SK-N-SH (cell line): Measurements from ENCODE around the gene KAT6B. TPM values are rescaled to one million over a fixed set of nuclear protein-coding genes. Genes with fewer than 3 reads are reported as not detected.

Source experiments
- CTCF ChIA-PET: fragments of 300-600, 350-600 bp; formaldehyde crosslinking; extraction: SDS; loops from one replicate; lab custom pipeline; 2021; lab: Yijun Ruan, JAX
- POLR2A ChIA-PET: fragments of 350-600 bp; sonication (Branson Sonifier 250); formaldehyde crosslinking; extraction: SDS; loops from one replicate; lab custom pipeline; 2020; ENCODE audit warnings: antibody characterized with exemption, inconsistent platforms; lab: Yijun Ruan, JAX
- DNase-seq: peaks from one replicate; pipeline ENCODE4 v3.0.0; 2012
- H2AFZ ChIP-seq: fragments of 200-600 bp; sonication (generic); 2 replicates; pipeline ENCODE4 v1.8.1; 2016; ENCODE audit warnings: antibody characterized with exemption, mild to moderate bottlenecking, low read depth
- H3F3A ChIP-seq: fragments of 200-600 bp; sonication (generic); replicated peaks from 2 replicates; pipeline ENCODE3; 2016; ENCODE audit warnings: antibody characterized with exemption, mild to moderate bottlenecking; ENCODE audit not compliant: insufficient read depth
- H3K27ac ChIP-seq, 2 experiments: fragments of 200-500 bp in 1 of 2; fragments of 200-600 bp in 1 of 2; sonication (Bioruptor generic) in 1 of 2; sonication (generic), shearing (Covaris generic) in 1 of 2; 2 replicates each; pipeline versions ENCODE4 v1.5.1 to v1.6.1; 2014 to 2016; ENCODE audit warnings: low read depth in 2 of 2, inconsistent platforms in 1 of 2, low read length in 1 of 2, mild to moderate bottlenecking in 1 of 2, mixed read lengths in 1 of 2
- H3K27me3 ChIP-seq: fragments of 200-600 bp; sonication (generic), shearing (Covaris generic); 2 replicates; pipeline ENCODE4 v1.6.1; 2016; ENCODE audit warnings: mixed run types; ENCODE audit not compliant: insufficient read depth
- H3K36me3 ChIP-seq, 2 experiments: fragments of 200-500 bp in 1 of 2; fragments of 200-600 bp in 1 of 2; sonication (Bioruptor generic) in 1 of 2; sonication (generic) in 1 of 2; replicated peaks in 1 of 2; 2 replicates each; pipeline versions ENCODE3 to v1.5.1; 2014 to 2016; ENCODE audit warnings: low read length in 1 of 2, mild to moderate bottlenecking in 1 of 2; ENCODE audit not compliant: insufficient read depth in 2 of 2, control insufficient read depth in 1 of 2
- H3K4me1 ChIP-seq, 2 experiments: fragments of 200-500 bp in 1 of 2; fragments of 200-600 bp in 1 of 2; sonication (Bioruptor generic) in 1 of 2; sonication (generic), shearing (Covaris generic) in 1 of 2; 2 replicates each; pipeline versions ENCODE4 v1.5.1 to v1.6.1; 2014 to 2016; ENCODE audit warnings: low read depth in 1 of 2, low read length in 1 of 2, mixed run types in 1 of 2; ENCODE audit not compliant: insufficient read depth in 2 of 2, control insufficient read depth in 1 of 2
- H3K4me2 ChIP-seq: fragments of 200-600 bp; sonication (generic), shearing (Covaris generic); 2 replicates; pipeline ENCODE4 v1.6.1; 2017; ENCODE audit warnings: mixed run types
- H3K4me3 ChIP-seq, 2 experiments: fragments of 200-500 bp in 1 of 2; fragments of 200-600 bp in 1 of 2; sonication (Bioruptor generic) in 1 of 2; sonication (generic), shearing (Covaris generic) in 1 of 2; 2 replicates each; pipeline versions ENCODE4 v1.5.1 to v1.8.1; 2014 to 2016; ENCODE audit warnings: low read depth in 2 of 2, inconsistent platforms in 1 of 2, low read length in 1 of 2, mild to moderate bottlenecking in 1 of 2, mixed read lengths in 1 of 2, moderate library complexity in 1 of 2
- H3K79me2 ChIP-seq: fragments of 200-600 bp; sonication (generic); 2 replicates; pipeline ENCODE4 v1.8.1; 2017; ENCODE audit warnings: mild to moderate bottlenecking; ENCODE audit not compliant: insufficient read depth
- H3K9ac ChIP-seq: fragments of 200-600 bp; sonication (generic); 2 replicates; pipeline ENCODE4 v1.6.1; 2017; ENCODE audit warnings: mixed run types
- H3K9me2 ChIP-seq: fragments of 200-600 bp; sonication (generic); 2 replicates; pipeline ENCODE4 v1.6.1; 2017; ENCODE audit warnings: mixed run types
- H3K9me3 ChIP-seq: fragments of 200-600 bp; sonication (generic); 2 replicates; pipeline ENCODE4 v1.6.1; 2017; ENCODE audit warnings: mixed run types, mild to moderate bottlenecking, moderate library complexity
- H4K20me1 ChIP-seq: fragments of 200-600 bp; sonication (generic); 2 replicates; pipeline ENCODE4 v1.6.1; 2017; ENCODE audit warnings: mild to moderate bottlenecking, mixed run types; ENCODE audit not compliant: insufficient read depth
- CTCF ChIP-seq: fragments of 200-600 bp; sonication (generic); IDR thresholded peaks from 2 replicates; pipeline ENCODE4 v1.6.1; 2017; ENCODE audit warnings: antibody characterized with exemption, mild to moderate bottlenecking, moderate library complexity
- ELF1 ChIP-seq: IDR thresholded peaks from 2 replicates; pipeline ENCODE4 v1.4.0; 2012
- MAX ChIP-seq: IDR thresholded peaks from 2 replicates; pipeline ENCODE4 v1.4.0; 2012; ENCODE audit warnings: low read depth
- MXI1 ChIP-seq: IDR thresholded peaks from 2 replicates; pipeline ENCODE4 v1.6.1; 2012; ENCODE audit warnings: mild to moderate bottlenecking, low read depth, low read length, improper control_type of control experiment
- NRF1 ChIP-seq: IDR thresholded peaks from 2 replicates; pipeline ENCODE4 v1.6.1; 2012; ENCODE audit warnings: low read depth, mild to moderate bottlenecking, low read length
- POLR2AphosphoS5 ChIP-seq: IDR thresholded peaks from 2 replicates; pipeline ENCODE4 v1.6.1; 2012; ENCODE audit warnings: low read depth, low read length
- RAD21 ChIP-seq: IDR thresholded peaks from 2 replicates; pipeline ENCODE4 v1.6.1; 2012; ENCODE audit warnings: mild to moderate bottlenecking, low read length
- RCOR1 ChIP-seq: fragments of 150-350 bp; IDR thresholded peaks from 2 replicates; pipeline ENCODE4 v1.6.1; 2017; ENCODE audit warnings: antibody characterized with exemption, low read length
- SIN3A ChIP-seq: IDR thresholded peaks from 2 replicates; pipeline ENCODE4 v1.6.1; 2012; ENCODE audit warnings: low read depth, mild to moderate bottlenecking, low read length, moderate library complexity, borderline replicate concordance
- SMC3 ChIP-seq: IDR thresholded peaks from 2 replicates; pipeline ENCODE4 v1.6.1; 2012; ENCODE audit warnings: low read depth, low read length, improper control_type of control experiment
- TAF1 ChIP-seq: IDR thresholded peaks from 2 replicates; pipeline ENCODE4 v1.6.1; 2012; ENCODE audit warnings: low read depth, mild to moderate bottlenecking, low read length, moderate library complexity, borderline replicate concordance
- TCF12 ChIP-seq: IDR thresholded peaks from 2 replicates; pipeline ENCODE4 v1.4.0; 2012
- ZBTB33 ChIP-seq: IDR thresholded peaks from 2 replicates; pipeline ENCODE4 v1.4.0; 2012; ENCODE audit warnings: low read depth, borderline replicate concordance
- WGBS: methylation state at CpG from one replicate; pipeline ENCODE4 v1.1.6; 2017; ENCODE audit warnings: low lambda C conversion rate; 5-methylcytosine and 5-hydroxymethylcytosine counted together
- polyA plus RNA-seq, 3 experiments: library from polyadenylated mRNA; depleted of rRNA; stranded (reverse); fragments of >200 nt; gene quantifications; 2 replicates each; pipeline ENCODE4 v1.2.3, GENCODE V29; 2012

Gene KAT6B
- polyA plus RNA-seq, 1 of the 3 experiments (the other 2 are of a cell fraction), result 4.3 TPM

- Histone ChIP-seq H3K9ac (peak overlapping the region; percentile 83), H3K36me3 (peaks cover 0 to 5% of the 10 kb centered on the region in 2 experiments)
- POLR2A ChIA-PET, result interaction anchor here (0.6 to 2.3 kb wide), 5 partner anchors 17 to 407 kb away, joined by 3 to 10 read pairs (median 4); no protein-coding TSS in a partner anchor
Observed at GRCh38 chr10:74824900-74825370, 1.5 kb upstream of the KAT6B start.

GRCh38 chr10:74825371-74826141, 844 bp upstream of the KAT6B start:
- POLR2A ChIA-PET, result interaction anchor here (0.6 to 2.3 kb wide), 8 partner anchors 30 to 408 kb away, joined by 3 to 10 read pairs (median 4); no protein-coding TSS in a partner anchor

More at GRCh38 chr10:74824900-74825370, 1.5 kb upstream of the KAT6B start:
- Histone ChIP-seq H3K9me3 (no peaks in the 10 kb centered on the region), H3F3A (peaks cover 27% of the 10 kb centered on the region), H3K9me2 (no peaks in the 10 kb centered on the region), H3K27ac (peak overlapping the region; percentile 63 to 97), H3K4me1 (peaks cover 31 to 33% of the 10 kb centered on the region in 2 experiments), H3K79me2 (peaks cover 30% of the 10 kb centered on the region), H4K20me1 (peaks cover 12% of the 10 kb centered on the region), H2AFZ (peak overlapping the region; percentile 94), H3K4me2 (peak overlapping the region; percentile 93), H3K27me3 (no peaks in the 10 kb centered on the region), H3K4me3 (peak overlapping the region; percentile 86 to 95)
- TF ChIP-seq SIN3A (peak; percentile 1; the same call in 1 of the 2 replicates), SMC3 (0 out of 2 replicates have a peak, but pooled peaks have one; percentile 9), POLR2AphosphoS5 (no peak; the same call in 1 of the 2 replicates), TAF1 (peak; percentile 11; the same call in 1 of the 2 replicates)
- WGBS, result 3% methylated on average over 6 of the region's 43 CpGs
- peak; percentile 66 for DNase-seq
- CTCF ChIA-PET, result interaction anchor here (0.6 to 1.2 kb wide), 2 partner anchors 218 to 236 kb away, joined by 3 to 4 read pairs; no protein-coding TSS in a partner anchor

More at GRCh38 chr10:74825371-74826141, 844 bp upstream of the KAT6B start:
- H3F3A ChIP-seq, result peaks cover 27% of the 10 kb centered on the region
- H3K9me3 ChIP-seq, result no peaks in the 10 kb centered on the region
- peak overlapping the region; percentile 73 to 97 for H3K27ac ChIP-seq
- peaks cover 0 to 5% of the 10 kb centered on the region in 2 experiments for H3K36me3 ChIP-seq
- 3% methylated on average over 41 of the region's 89 CpGs for WGBS
- DNase-seq, result peak; percentile 88
- H3K79me2 ChIP-seq, result peaks cover 35% of the 10 kb centered on the region
- peaks cover 31 to 33% of the 10 kb centered on the region in 2 experiments for H3K4me1 ChIP-seq
- CTCF ChIA-PET, result interaction anchor here (0.6 to 1.6 kb wide), 5 partner anchors 194 to 581 kb away, joined by 3 to 5 read pairs (median 3); no protein-coding TSS in a partner anchor
- H4K20me1 ChIP-seq, result peaks cover 15% of the 10 kb centered on the region
- peak overlapping the region; percentile 86 to 95 for H3K4me3 ChIP-seq
- TF ChIP-seq RAD21, result peak; percentile 39
- no peak for TF ChIP-seq ZBTB33
- peak; percentile 44 for TF ChIP-seq MXI1
- no peak for TF ChIP-seq ELF1
- TF ChIP-seq CTCF, result no peak
- peak; percentile 77 for TF ChIP-seq MAX
- no peak for TF ChIP-seq NRF1
- TF ChIP-seq POLR2AphosphoS5, result peak; percentile 20; the same call in 1 of the 2 replicates
- peak; percentile 62; the same call in 1 of the 2 replicates for TF ChIP-seq TAF1
- TF ChIP-seq TCF12, result peak; percentile 3; the same call in 1 of the 2 replicates
- TF ChIP-seq RCOR1, result peak; percentile 36; the same call in 1 of the 2 replicates
- peak overlapping the region; percentile 83 for H3K9ac ChIP-seq
- H2AFZ ChIP-seq, result peak overlapping the region; percentile 64; the same call in 1 of the 2 replicates
- no peaks in the 10 kb centered on the region for H3K27me3 ChIP-seq
- peak overlapping the region; percentile 93; the same call in 1 of the 2 replicates for H3K4me2 ChIP-seq
- no peaks in the 10 kb centered on the region for H3K9me2 ChIP-seq
